Measurements from ENCODE around the gene TIMP2.

DNA sequence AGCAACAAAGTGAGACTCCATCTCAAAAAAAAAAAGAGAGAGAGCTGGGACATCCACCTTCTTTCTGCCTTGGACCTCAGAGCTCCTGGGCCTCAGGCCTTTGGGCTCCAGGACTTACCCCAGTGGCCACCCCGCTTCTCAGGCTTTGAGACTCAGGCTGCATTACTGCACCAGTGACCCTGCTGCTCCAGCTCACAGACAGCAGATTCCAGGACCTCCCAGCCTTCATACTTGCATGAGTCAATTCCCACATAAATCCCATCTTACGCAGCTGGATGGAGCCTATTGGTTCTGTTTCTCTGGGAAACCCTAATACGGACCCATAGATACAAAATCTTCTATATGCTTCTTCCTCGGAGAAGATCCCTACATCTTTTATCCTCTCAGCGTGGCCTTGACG is 20.1 kb downstream of the TIMP2 start:
- TF ChIP-seq POLR2A (IDR thresholded peaks at IDR 0.05; ENCODE audit: extremely low read depth, insufficient read length) (no peak), MYC (IDR thresholded peaks at IDR 0.05; ENCODE audit: low read depth, low read length) (no peak)
